ENCODE measurements around the gene TTC21A. TPM values are rescaled to one million over a fixed set of nuclear protein-coding genes. Genes with fewer than 3 reads are reported as not detected.

The TTC21A gene
- total RNA-seq, 4 donors from 2014 or later, result 2.6 to 9.9 (median 2.9) TPM

GRCh38 chr3:39136533-39137434, 29.3 kb downstream of the TTC21A start:
- TF ChIP-seq CTCF (IDR thresholded peaks at IDR 0.05), result no peak
- no peak for DNase-seq (ENCODE audit: low spot score)

GRCh38 chr3:39137435-39137936, 30.0 kb downstream of the TTC21A start:
- no peak for ATAC-seq (ENCODE audit: low FRiP score)
- TF ChIP-seq CTCF (IDR thresholded peaks at IDR 0.05), result no peak
- no peak for DNase-seq (ENCODE audit: low spot score)

More at GRCh38 chr3:39136533-39137434, 29.3 kb downstream of the TTC21A start:
- no peak for ATAC-seq (ENCODE audit: low FRiP score)

- TF ChIP-seq CTCF (IDR thresholded peaks at IDR 0.05), result no peak
- DNase-seq (ENCODE audit: low spot score) (no peak), ATAC-seq (ENCODE audit: low FRiP score) (no peak)
Measured at GRCh38 chr3:39137991-39138803, 30.7 kb downstream of the TTC21A start.

- DNase-seq (ENCODE audit: low spot score) (no peak), ATAC-seq (ENCODE audit: low FRiP score) (no peak)
- no peak for TF ChIP-seq CTCF (IDR thresholded peaks at IDR 0.05)
Measured at GRCh38 chr3:39138804-39139415, 31.4 kb downstream of the TTC21A start.

GRCh38 chr3:39139442-39139841, 32.0 kb downstream of the TTC21A start:
- DNase-seq (ENCODE audit: low spot score), result no peak
- no peak for TF ChIP-seq CTCF (IDR thresholded peaks at IDR 0.05)
- no peak for ATAC-seq (ENCODE audit: low FRiP score)

GRCh38 chr3:39140341-39140971, 33.0 kb downstream of the TTC21A start:
- ATAC-seq (ENCODE audit: low FRiP score), result no peak
- no peak for DNase-seq (ENCODE audit: low spot score)
- TF ChIP-seq CTCF (IDR thresholded peaks at IDR 0.05), result no peak
